Measurements from ENCODE around the gene DGKH.
"Not testable (repeated sequence)": the region's sequence is repeated elsewhere in the genome, so short reads cannot be mapped to it uniquely, and the experiment has no call there.

The DGKH gene

DNA sequence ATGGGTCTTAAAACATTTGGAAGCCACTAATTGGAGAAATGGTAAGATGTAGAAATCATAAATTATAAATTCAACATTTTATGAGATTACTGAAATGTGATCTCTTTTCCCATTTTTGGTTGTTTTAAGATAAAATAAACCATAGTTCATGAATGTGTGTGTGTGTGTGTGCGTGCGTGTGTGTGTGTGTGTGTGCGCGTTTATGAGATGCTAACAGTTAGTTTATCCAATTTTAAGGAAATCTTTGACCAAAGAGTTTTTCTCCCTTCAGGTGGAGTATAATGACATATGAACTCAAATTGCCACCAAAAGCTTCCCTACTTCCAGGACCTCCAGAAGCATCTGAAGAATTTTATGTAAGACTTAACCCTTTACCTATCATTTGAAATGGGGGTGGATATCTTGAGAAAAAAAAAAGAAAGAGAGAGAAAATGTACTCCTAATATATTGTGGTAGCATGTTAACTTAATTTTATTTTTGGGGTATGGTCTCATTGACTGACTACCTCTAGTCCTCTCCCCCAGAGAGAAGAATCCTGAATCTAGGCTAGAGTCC, 125.4 kb downstream of the DGKH start:
- DNase-seq (ENCODE audit: low read depth) = no peak

DNA sequence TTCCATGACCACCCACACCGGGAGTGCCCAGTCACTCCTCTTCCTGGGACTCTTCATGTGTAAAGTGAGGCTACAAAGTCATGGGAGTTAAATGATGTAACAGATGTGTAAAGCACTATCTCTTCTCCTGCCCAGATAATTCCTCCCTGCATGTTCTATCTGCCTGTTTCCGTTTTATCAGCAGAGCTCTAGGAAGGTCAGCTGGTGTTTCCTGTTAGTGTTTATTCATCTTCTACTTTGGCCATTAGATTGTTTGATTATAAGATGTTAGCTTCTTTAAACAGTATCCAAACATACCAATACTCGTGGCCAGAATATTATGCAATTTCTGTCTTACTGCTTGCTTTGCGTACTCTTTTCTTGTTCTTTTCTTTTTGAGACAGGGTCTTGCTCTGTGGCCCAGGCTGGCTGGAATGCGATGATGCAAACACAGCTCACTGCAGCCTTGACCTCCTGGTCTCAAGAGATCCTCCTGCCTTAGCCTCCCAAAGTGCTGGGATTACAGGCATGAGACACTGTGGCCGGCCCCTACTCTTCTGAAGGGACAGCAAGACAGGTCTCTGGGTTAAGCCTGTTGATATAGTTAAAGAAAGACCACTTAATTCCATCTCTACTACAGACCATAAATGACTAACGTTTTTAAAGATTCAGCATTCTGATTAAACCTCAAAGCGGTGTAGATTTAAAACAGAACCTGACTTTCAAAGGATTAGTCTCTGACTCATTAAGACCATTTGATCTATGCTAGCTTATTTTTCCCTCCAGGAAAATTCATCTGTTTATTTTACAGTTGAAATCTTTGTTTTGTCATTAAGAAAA, 126.1 kb downstream of the DGKH start:
- DNase-seq (ENCODE audit: low read depth) = peak; percentile 24

DNA sequence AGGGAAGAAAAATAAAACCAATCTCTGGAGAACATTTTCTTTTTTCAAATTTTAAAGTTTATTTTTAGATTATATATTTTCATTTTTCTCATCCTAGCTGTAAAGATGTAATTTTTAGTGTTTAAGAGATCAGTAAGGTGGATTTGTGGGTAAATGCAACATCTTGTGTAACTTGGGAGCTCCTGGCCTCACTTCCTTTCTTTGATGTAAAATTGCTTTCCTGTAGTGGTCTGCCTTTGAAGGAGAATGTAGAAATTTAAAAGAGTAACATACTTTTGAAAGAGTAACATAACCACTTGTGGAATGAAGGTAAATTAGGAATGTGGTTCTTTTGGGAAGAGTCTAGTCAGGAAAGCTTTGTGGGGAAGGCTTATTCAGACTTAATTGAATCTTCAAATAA, 127.8 kb downstream of the DGKH start:
- DNase-seq (ENCODE audit: low read depth) = no peak

DNA sequence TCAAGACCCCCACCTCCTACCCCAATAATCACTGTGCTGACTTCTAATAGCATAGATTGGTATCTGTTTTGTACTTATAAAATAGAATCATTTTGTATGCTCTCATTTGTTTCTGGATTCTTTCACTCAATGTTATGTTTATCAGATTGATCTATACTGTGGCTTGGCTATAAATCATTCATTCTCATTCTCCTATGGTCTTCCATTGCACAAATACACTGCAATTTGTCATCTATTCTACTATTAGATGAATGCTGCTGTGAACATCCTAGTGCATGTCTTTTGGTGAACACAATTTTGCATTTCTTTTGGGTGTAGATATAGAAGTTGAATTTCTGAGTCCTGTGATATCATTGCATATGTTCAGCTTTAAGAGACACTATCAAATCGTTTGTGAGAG, 128.7 kb downstream of the DGKH start:
- no peak for DNase-seq (ENCODE audit: low read depth)

DNA sequence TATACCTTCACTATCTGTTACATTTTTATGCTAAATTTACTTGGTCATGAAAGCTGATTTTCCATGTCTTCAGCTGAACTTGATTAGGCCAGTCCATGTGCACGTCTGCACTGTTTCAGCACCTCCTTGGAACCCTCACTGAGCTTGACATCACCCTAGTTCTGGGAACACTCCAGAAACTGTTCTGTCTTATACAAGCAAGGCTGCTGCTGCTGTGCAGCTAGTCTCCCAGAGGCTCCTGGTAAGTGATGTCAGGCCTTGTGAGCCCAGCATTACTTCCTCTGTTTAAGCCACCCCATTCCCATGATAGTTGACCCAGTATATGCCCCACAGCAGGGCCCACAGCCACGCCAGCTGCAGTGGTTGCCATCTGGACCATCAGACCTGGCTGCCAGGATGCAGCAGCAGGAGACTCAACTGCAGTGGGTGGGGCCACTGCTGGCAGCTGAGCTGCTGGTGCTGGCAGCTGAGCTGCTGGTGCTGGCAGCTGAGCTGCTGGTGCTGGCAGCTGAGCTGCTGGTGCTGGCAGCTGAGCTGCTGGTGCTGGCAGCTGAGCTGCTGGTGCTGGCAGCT, 133.0 kb downstream of the DGKH start:
- no peak for DNase-seq (ENCODE audit: low read depth)

DNA sequence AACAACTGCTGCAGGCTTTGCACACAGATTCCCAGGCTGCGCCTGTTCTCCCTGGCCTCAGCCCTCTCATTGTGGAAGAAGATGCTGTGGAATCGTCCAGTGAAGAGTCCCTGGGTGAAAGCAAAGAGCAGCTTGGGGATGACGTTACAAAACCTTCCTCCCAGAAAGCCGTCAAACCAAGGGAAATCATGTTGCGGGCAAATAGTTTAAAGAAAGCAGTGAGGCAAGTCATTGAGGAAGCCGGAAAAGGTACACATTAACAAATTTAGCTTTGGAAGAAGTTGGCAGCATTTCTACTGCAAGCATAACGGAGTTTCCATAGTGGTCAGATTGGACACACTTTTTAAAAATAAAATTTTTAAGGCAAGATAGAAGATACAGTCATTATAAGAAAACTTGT, 140.6 kb downstream of the DGKH start:
- DNase-seq (ENCODE audit: low read depth) = no peak

DNA sequence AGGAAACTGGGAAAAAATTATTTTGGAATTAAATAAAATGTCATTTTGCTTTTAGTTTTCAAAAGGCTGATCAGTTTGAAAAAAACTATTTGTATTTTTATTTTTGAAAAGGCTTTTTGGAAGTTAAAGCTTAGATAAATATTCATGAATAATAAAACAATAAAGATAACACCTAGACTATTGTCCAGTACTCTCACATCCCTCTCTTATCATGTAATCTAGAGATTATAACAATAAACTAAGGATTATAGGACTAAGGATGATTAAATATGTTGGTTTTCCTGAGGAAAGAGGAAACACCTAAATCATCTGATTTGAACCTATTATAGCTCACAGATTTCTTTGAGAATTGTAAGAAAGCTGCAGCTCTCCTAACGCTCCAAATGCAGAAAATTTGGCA, 142.1 kb downstream of the DGKH start:
- DNase-seq (ENCODE audit: low read depth) = no peak

DNA sequence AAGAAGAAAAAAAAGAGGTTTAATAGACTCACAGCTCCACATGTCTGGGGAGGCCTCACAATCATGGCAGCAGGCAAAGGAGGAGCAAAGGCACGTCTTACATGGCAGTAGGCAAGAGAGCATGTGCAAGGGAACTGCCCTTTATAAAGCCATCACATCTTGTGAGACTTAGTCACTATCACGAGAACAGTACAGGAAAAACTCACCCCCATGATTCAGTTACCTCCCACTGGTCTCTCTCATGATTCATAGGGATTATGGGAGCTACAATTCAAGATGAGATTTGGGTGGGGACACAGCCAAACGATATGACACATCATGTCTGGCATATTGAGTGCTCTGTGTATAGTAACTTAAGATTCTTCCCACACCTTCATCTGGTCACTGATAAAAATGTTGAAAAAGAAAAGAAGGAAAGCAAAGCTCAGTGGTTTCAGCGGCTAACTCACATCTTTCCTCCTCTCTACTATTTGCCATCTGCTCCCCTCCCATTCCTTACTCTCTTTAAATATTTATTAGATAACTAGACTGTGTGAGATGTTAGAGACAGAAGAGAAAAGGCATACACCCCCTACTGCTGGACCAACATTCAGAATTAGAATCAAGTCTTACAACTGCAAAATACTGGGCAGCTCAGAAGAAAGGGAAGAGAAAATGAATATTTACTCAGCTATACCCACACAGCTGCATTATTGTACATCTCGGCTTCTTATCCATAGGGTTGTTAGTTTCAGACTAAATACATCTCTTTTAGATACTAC, 163.4 kb downstream of the DGKH start:
- peak; percentile 20 for DNase-seq (ENCODE audit: low read depth)

DNA sequence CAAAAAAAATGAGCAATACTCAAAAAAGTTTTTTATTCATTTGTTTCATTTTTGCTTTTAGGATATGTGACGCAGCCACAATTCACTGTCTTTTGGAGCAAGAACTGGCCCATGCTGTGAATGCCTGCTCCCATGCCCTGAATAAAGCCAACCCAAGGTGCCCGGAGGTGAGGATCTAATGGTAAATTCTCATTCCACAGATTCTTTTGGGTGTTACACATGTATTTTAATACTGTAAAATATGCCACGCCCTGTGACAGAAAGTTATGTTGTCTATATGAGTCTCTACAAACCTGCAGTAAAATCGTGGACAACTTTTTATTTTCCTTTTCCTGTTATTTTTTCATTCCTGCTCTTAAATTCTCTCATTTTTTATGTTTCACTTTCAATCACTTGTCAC, 166.0 kb downstream of the DGKH start:
- DNase-seq (ENCODE audit: low read depth) = no peak

DNA sequence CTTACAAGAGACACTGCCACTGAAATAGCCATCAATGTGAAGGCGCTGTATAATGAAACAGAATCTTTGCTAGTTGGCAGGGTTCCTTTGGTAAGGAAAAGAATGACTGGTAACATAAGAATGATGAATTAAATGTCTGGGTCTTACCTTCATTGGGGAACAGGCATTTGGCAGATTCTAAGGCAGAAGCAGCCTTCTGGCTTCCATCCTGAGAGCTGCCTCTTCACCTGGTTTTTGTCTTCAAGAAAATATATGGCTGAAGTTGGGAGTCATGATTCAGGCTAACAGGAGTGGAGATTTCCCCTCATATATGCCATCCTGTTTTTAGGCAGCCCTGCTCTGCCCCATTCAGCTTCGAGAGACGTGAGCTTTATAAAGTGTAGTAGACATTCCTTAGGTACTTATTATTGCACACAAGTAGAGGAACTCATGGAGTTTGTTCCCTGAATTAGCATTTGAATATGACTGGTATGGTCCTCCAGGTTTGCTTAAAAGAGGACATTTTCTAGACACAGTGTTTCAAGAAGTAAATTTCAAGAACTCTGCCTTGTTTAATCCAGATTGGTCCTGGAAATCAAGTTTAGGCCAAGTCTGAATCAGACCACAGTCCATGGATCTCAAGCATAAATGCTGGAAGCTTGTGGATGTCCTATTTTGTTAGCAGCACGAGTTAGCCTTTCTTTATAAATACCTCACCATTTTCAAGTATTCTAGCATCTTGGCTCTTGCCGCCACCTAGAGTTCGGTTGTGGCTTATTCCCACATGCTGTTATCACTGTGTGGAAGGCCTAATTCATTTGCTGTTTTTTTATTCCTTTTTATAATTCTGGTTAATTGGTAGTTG, 167.4 kb downstream of the DGKH start:
- DNase-seq (ENCODE audit: low read depth) = no peak

DNA sequence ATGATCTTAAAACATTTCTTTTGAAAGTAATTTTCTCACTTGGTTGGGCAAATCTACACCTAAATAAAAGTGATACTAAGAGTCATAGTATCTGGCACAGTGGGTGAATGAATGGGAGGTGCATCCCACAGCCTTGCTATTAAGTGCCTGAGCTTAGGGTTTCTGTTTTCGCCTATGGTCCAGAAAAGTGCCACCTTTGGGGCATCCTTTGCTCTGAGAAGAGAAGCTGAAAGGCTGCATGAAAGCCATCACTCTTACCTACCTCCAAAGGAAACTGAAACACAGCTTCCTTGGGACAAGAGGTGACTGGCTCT, 167.9 kb downstream of the DGKH start:
- no peak for DNase-seq (ENCODE audit: low read depth)

DNA sequence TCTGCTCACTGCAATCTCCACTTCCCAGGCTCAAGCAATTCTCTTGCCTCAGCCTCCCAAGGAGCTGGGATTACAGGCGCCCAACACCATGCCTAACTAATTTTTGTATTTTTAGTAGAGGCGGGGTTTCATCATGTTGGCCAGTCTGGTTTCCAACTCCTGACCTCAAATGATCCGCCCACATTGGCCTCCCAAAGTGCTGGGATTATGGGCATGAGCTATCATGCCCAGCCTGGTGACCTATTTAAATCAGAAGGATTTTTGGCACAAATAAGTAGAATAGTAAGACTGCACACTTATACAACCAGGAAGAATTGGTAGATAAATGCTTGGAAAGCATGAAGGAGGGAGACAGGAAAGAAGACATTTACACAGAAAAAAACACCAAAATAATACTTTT, 170.1 kb downstream of the DGKH start:
- DNase-seq (ENCODE audit: low read depth) = no peak

DNA sequence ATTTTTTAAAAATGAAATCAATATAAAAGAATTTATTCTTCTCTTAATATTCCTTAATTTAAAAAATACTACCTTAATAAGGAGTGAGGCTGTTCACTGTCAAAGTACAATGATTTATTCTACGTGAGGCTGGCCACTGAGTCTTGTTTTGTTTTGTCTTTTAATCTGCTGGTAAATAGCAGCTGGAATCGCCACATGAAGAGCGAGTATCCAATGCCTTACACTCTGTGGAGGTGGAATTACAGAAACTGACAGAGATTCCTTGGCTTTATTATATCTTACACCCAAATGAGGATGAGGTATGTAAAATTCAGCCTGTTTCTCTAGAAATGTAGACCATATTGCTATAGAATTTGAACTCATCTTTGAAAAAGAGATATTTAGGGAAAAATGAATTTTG, 170.6 kb downstream of the DGKH start:
- DNase-seq (ENCODE audit: low read depth) = no peak

DNA sequence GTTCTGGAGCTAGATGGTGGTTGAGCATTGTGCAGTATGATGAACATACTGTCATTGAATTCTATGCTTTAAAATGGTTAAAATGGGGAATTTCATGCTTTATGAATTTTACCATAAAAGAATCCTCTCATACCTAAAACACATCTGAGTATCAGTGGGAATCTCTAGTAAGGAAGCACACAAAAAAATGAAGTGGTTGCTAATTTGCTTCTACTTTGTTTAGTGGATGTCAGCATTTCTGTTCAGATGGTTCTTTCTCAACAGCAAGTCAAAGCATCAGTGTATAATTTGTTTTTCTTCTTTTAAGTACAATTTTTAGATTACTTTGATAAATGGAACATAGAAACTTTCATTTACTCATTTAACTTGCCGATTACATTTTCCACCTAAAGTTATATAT, 171.4 kb downstream of the DGKH start:
- no peak for DNase-seq (ENCODE audit: low read depth)

DNA sequence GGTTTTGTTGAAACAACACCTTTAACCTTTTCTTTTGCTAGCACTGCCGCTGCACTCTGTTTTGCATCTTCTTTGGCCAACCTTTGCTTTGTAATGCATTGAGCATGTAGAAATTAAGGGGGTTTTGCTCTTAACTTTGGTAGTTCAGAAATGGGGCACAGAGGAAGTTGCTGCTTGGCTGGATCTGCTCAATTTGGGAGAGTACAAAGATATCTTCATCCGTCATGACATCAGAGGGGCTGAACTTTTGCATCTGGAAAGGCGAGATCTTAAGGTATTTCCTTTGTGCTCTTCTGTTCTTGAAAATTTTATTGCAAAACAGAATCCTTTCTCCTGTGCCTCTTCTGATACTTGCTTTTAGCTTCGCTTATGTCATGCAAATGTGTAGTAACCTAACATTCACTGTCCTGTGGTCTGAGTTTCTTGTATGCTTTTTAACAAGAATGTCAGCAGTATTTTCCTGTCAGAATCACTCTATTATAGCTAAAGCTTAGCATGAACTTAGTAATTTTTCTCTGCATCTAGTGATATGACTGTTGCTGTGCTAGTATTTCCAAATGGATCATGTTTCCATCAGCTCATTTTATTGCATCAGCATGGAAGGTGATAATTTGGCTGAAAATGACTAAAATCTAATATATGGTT, 172.8 kb downstream of the DGKH start:
- no peak for DNase-seq (ENCODE audit: low read depth)

DNA sequence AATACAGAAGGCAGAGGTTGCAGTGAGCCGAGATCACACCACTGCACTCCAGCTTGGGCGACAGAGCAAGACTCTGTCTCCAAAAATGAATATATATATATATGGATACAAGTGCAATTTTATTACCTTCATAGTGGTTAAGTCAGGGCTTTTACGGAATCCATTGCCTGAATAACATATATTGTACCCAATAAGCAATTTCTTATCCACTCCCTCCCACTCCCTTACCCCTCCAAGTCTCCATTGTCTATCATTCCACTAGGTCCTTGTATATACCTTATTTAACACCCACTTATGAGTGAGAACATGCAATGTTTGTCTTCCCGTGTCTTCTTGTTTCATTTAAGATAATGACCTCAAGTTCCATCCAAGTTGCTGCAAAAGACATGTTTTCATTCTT, 175.2 kb downstream of the DGKH start:
- no peak for DNase-seq (ENCODE audit: low read depth)

DNA sequence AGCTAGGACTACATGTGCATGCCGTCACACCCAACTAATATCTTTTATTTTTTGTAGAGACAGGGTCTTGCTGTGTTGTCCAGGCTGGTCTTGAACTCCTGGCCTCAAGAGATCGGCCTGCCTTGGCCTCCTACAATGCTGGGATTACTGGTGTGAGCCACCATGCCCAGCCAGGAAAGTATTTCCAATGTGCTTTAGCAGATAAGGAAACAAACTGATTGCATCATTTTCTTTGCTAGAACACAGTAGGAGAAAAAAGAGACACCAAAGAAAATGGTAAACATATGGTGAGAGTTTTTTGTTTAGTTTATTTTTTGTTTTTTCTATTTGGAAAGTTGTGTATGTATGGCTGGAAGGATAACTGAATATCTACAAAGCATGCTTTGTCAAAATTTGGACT, 176.6 kb downstream of the DGKH start:
- DNase-seq (ENCODE audit: low read depth) = no peak

DNA sequence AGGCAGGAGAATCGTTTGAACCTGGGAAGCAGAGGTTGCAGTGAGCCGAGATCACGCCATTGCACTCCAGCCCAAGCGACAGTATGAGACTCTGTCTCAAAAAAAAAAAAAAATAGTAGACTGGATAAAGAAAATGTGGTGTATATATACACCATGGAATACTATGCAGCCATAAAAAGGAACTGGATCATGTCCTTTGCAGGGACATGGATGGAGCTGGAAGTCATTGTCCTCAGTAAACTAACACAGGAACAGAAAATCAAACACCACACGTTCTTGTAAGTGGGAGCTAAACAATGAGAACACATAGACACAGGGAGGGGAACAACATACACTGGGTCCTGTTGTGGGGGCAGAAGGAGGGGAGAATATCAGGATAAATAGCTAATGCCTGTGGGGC, 178.3 kb downstream of the DGKH start:
- DNase-seq (ENCODE audit: low read depth) = not testable (repeated sequence)

DNA sequence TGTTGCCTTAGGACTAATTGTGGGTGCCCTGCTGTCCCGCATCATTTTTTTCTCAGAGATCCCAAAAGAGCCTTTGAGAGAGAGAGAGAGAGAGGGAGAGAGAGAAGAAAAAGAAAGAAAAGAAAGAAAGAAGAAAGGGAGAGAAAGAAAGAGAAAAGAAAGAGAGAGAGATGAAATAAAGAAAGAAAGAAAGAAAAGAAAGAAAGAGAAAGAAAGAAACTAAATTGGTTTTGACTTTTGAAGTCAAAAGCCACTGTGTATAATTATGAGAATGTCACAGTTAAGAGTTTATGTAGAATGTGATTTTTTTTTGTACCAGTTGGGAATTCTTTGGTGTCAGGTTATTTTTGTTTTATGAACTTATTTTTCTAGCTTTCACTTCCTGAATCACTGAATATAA, 180.1 kb downstream of the DGKH start:
- DNase-seq (ENCODE audit: low read depth) = no peak

DNA sequence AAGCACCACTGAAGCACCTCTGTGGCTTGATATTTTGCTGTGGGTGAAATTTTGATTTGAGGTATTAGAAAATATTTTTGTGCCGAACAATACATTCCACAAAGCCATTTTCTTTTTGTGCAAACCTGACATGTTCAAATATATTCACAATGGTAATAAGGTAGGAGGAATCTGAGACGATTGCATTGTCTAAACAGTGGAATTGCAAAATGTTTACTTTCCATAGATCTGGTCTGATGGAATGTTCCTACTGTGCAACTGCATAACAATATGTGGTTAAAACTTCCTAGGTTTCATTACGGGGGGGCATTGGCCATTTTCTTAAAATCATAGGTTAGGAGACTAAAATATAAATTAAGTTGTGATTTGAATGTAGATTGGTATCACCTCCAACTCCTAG, 180.8 kb downstream of the DGKH start:
- no peak for DNase-seq (ENCODE audit: low read depth)

DNA sequence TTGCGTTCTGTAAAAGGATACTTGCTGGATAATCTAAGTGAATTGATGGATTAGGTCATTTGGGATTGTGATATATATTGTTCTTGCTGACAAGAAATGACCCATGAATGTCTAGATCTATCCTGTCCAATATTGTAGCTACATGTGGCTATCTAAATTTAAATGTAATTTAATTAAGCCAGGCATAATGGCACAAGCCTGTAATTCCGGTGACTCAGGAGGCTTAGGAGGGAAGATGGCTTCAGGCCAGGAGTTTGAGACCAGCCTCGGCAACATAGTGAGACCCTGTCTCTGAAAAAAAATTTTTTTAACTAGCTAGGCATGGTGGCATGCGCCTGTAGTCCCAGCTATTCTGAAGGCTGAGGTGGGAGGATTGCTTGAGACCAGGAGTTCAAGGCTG, 184.2 kb downstream of the DGKH start:
- DNase-seq (ENCODE audit: low read depth) = no peak

DNA sequence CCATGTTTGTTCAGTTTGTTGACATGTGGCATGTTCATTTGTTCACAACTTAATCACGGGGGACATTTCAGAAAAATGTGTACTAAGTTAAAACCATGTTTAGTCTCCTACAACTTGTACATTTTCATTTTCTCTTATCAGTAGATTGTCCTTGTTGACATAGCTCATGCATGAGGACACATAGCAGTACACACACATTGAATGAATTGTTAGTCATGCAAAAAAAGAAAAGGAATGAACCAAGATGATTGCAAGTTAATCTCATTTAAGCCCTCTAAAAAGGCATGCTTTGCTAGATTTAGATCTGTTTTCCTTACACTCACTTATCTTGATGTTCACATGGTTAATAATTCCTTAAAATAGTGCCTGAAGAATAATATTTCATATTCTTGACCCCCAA, 185.3 kb downstream of the DGKH start:
- DNase-seq (ENCODE audit: low read depth) = no peak

Data from non-pigmented ciliary epithelial cell (primary cell).